ENCODE measurements around the gene PSTPIP1. TPM values are rescaled to one million over a fixed set of nuclear protein-coding genes. Genes with fewer than 3 reads are reported as not detected.

The PSTPIP1 gene
- polyA plus RNA-seq, 1 donor (not counting 4 experiments of a cell fraction or from before 2014, with no cell fraction given): 9.6 TPM

DNA sequence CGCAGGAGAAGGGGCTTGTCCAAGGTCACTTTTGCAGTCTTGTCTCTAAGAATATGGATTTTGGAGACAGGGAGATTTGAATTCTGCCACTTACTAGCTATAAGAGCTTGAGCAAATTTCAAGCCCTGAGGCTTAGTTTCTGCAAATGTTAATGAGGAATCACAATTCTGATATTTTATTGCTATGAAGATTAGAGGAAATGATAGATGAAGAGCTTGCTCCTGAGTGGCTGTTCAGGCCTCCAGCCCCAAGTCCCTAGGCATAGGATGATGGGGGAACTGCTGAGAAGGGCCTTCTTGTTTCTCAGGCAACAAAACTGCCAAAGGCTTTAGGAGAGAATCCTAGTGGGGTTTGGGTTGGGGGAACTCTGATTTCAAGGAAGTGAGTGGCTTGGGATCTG lies 18.8 kb upstream of the PSTPIP1 start:
- Histone ChIP-seq H3K4me3 (ENCODE audit: control insufficient read depth in 2 of 3, extremely low read depth in 1 of 3, insufficient read depth in 2 of 3, low read depth in 1 of 3, low read length in 3 of 3) (no peak overlapping the region), H3K9me3 (ENCODE audit: control insufficient read depth, low read depth, low read length) (no peaks in the 10 kb centered on the region), H3K4me1 (ENCODE audit: control insufficient read depth, extremely low read depth, insufficient read depth, low read length) (peaks cover 8% of the 10 kb centered on the region), H3K9me1 (ENCODE audit: control insufficient read depth, extremely low read depth, insufficient read depth, low read length) (no peaks in the 10 kb centered on the region), H3K9ac (ENCODE audit: control insufficient read depth, extremely low read depth, insufficient read depth, low read length) (no peak overlapping the region), H3K79me2 (ENCODE audit: control insufficient read depth, insufficient read depth, low read length) (no peaks in the 10 kb centered on the region), H3K4me2 (ENCODE audit: control insufficient read depth, extremely low read depth, insufficient read depth, low read depth, low read length) (no peak overlapping the region), H2AFZ (ENCODE audit: control insufficient read depth, low read length) (no peak overlapping the region), H3K27me3 (ENCODE audit: control insufficient read depth, extremely low read depth, insufficient read depth, low read length) (no peaks in the 10 kb centered on the region), H3K36me3 (ENCODE audit: control insufficient read depth in 2 of 2, extremely low read depth in 1 of 2, insufficient read depth in 2 of 2, low read length in 2 of 2) (no peaks in the 10 kb centered on the region), H4K20me1 (ENCODE audit: control insufficient read depth, extremely low read depth, insufficient read depth, low read length) (no peaks in the 10 kb centered on the region), H3K27ac (ENCODE audit: control insufficient read depth, insufficient read depth, low read length) (no peak overlapping the region)
- no peak for FAIRE-seq
- TF ChIP-seq, protein P1, sequence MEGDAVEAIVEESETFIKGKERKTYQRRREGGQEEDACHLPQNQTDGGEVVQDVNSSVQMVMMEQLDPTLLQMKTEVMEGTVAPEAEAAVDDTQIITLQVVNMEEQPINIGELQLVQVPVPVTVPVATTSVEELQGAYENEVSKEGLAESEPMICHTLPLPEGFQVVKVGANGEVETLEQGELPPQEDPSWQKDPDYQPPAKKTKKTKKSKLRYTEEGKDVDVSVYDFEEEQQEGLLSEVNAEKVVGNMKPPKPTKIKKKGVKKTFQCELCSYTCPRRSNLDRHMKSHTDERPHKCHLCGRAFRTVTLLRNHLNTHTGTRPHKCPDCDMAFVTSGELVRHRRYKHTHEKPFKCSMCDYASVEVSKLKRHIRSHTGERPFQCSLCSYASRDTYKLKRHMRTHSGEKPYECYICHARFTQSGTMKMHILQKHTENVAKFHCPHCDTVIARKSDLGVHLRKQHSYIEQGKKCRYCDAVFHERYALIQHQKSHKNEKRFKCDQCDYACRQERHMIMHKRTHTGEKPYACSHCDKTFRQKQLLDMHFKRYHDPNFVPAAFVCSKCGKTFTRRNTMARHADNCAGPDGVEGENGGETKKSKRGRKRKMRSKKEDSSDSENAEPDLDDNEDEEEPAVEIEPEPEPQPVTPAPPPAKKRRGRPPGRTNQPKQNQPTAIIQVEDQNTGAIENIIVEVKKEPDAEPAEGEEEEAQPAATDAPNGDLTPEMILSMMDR (optimal IDR thresholded peaks at IDR 0.05 in 1 of 3, IDR thresholded peaks at IDR 0.05 in 1 of 3, conservative IDR thresholded peaks at IDR 0.05 in 1 of 3; ENCODE audit: extremely low read depth in 1 of 3, insufficient read depth in 2 of 3, low read length in 3 of 3): no peak
- TF ChIP-seq EZH2 (IDR thresholded peaks at IDR 0.05; ENCODE audit: low read length): no peak
- no peak for DNase-seq (ENCODE audit: low read depth, low spot score)
- dilution Hi-C loops (cut with MboI; ENCODE audit: extremely low pct_ligation_motif_present, low sequenced_read_pairs): no loop called here

DNA sequence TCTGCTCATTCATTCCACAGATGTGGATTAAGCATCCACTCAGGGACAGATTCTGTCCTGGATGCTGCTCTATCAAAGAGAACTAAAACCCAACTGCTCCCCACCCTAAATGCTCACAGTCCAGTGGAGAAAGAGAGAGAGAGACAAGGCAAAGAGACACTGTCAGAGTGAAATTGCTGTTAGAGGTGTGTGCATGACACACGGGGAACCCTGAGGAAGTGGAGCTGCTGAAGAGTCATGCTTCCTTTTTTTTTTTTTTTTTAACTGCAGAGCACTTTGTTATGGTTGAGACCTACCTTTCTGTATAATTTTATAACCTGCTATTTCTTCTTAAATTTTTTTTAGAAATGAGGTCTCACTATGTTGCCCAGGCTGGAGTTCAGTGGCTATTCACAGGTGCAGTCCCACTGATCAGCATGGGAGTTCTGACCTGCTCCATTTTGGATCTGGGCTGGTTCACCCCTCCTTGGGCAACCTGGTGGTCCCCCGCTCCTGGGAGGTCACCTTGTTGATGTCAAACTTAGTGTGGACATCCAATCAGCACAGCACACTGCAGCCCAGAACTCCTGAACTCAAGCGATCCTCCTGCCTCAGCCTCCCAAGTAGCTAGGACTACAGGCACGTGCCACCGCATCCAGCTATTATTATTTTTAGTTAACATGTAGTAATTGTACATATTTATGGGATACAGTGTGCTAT lies 18.2 kb upstream of the PSTPIP1 start:
- H3K4me2 ChIP-seq (ENCODE audit: control insufficient read depth, extremely low read depth, insufficient read depth, low read depth, low read length): no peak overlapping the region
- no peaks in the 10 kb centered on the region for H3K36me3 ChIP-seq (ENCODE audit: control insufficient read depth in 2 of 2, extremely low read depth in 1 of 2, insufficient read depth in 2 of 2, low read length in 2 of 2)
- no peak for FAIRE-seq
- DNase-seq (ENCODE audit: low read depth, low spot score): no peak
- H3K9ac ChIP-seq (ENCODE audit: control insufficient read depth, extremely low read depth, insufficient read depth, low read length): no peak overlapping the region
- H3K27ac ChIP-seq (ENCODE audit: control insufficient read depth, insufficient read depth, low read length): no peak overlapping the region
- H3K4me3 ChIP-seq (ENCODE audit: control insufficient read depth in 2 of 3, extremely low read depth in 1 of 3, insufficient read depth in 2 of 3, low read depth in 1 of 3, low read length in 3 of 3): no peak overlapping the region
- no peak overlapping the region for H2AFZ ChIP-seq (ENCODE audit: control insufficient read depth, low read length)
- H3K9me3 ChIP-seq (ENCODE audit: control insufficient read depth, low read depth, low read length): no peaks in the 10 kb centered on the region
- no peaks in the 10 kb centered on the region for H3K9me1 ChIP-seq (ENCODE audit: control insufficient read depth, extremely low read depth, insufficient read depth, low read length)
- dilution Hi-C loops (cut with MboI; ENCODE audit: extremely low pct_ligation_motif_present, low sequenced_read_pairs): no loop called here
- TF ChIP-seq EZH2 (IDR thresholded peaks at IDR 0.05; ENCODE audit: low read length): no peak
- TF ChIP-seq, protein P1 (optimal IDR thresholded peaks at IDR 0.05 in 1 of 3, IDR thresholded peaks at IDR 0.05 in 1 of 3, conservative IDR thresholded peaks at IDR 0.05 in 1 of 3; ENCODE audit: extremely low read depth in 1 of 3, insufficient read depth in 2 of 3, low read length in 3 of 3): no peak
- peaks cover 8% of the 10 kb centered on the region for H3K4me1 ChIP-seq (ENCODE audit: control insufficient read depth, extremely low read depth, insufficient read depth, low read length)
- H3K27me3 ChIP-seq (ENCODE audit: control insufficient read depth, extremely low read depth, insufficient read depth, low read length): no peaks in the 10 kb centered on the region
- no peaks in the 10 kb centered on the region for H3K79me2 ChIP-seq (ENCODE audit: control insufficient read depth, insufficient read depth, low read length)
- H4K20me1 ChIP-seq (ENCODE audit: control insufficient read depth, extremely low read depth, insufficient read depth, low read length): no peaks in the 10 kb centered on the region
